Astrocyte of the cerebellum (primary cell): ENCODE data around the gene NKAIN1.

Source experiments
- DNase-seq: peaks from one replicate; pipeline ENCODE4 v3.0.0-alpha.2; 2011; ENCODE audit warnings: low read depth
- H3K4me3 ChIP-seq: 2 replicates; pipeline ENCODE4 v1.5.1; 2011; ENCODE audit warnings: mild to moderate bottlenecking, low read depth, low read length, moderate library complexity
- in situ Hi-C: cut with HindIII; loops from 2 replicates; pipeline ENCODE4 v1.10.0; 2017; ENCODE audit warnings: low sequenced_read_pairs
- TF ChIP-seq, protein P1 (sequence below): IDR thresholded peaks from 2 replicates; pipeline ENCODE4 v1.5.1; 2012; ENCODE audit warnings: low read length, low read depth, moderate library complexity, mild to moderate bottlenecking; ENCODE audit errors: missing control alignments

NKAIN1 gene

DNA sequence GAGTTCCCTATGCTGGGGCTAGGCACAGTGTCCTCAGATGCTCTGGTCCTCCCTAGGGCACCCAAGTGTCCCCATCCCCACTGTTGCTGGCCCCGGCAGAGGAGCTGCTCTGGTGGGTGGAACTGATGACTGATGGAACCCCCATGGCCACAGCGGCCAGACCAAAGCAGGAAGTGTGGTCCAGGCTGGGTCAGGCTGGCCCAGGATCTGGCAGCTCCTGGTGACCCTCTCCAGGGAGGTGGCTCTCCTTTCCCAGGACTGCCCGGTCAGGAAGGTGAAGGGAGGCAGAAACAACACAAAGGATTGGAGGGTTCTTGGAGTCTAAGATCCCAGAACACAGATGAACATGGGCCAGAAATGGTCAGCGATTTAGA, 1.1 kb downstream of the NKAIN1 start:
- no peak for DNase-seq
- TF ChIP-seq, protein P1, sequence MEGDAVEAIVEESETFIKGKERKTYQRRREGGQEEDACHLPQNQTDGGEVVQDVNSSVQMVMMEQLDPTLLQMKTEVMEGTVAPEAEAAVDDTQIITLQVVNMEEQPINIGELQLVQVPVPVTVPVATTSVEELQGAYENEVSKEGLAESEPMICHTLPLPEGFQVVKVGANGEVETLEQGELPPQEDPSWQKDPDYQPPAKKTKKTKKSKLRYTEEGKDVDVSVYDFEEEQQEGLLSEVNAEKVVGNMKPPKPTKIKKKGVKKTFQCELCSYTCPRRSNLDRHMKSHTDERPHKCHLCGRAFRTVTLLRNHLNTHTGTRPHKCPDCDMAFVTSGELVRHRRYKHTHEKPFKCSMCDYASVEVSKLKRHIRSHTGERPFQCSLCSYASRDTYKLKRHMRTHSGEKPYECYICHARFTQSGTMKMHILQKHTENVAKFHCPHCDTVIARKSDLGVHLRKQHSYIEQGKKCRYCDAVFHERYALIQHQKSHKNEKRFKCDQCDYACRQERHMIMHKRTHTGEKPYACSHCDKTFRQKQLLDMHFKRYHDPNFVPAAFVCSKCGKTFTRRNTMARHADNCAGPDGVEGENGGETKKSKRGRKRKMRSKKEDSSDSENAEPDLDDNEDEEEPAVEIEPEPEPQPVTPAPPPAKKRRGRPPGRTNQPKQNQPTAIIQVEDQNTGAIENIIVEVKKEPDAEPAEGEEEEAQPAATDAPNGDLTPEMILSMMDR: no peak
- H3K4me3 ChIP-seq: no peak overlapping the region
- in situ Hi-C loops: no loop called here

DNA sequence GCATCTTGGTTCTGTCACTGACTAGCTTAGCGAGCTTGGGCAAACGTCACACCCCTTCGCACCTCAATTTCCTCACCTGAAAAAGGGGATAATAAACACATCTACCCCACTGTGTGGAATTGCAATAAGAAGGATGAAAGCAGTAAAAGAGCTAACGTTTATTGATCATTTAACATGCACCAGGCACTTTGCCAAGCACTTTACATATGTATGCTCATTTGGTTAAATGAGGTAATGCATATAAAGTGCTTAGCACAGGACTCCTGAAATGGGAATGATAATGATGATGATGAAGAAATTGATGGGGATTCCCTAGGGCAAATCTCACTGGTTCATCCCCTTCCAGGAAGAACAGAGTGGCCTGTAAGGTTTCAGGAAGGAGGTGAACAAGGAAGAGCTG, 4.8 kb downstream of the NKAIN1 start:
- in situ Hi-C loops: no loop called here
- no peak for DNase-seq
- TF ChIP-seq, protein P1: no peak
- H3K4me3 ChIP-seq: no peak overlapping the region

DNA sequence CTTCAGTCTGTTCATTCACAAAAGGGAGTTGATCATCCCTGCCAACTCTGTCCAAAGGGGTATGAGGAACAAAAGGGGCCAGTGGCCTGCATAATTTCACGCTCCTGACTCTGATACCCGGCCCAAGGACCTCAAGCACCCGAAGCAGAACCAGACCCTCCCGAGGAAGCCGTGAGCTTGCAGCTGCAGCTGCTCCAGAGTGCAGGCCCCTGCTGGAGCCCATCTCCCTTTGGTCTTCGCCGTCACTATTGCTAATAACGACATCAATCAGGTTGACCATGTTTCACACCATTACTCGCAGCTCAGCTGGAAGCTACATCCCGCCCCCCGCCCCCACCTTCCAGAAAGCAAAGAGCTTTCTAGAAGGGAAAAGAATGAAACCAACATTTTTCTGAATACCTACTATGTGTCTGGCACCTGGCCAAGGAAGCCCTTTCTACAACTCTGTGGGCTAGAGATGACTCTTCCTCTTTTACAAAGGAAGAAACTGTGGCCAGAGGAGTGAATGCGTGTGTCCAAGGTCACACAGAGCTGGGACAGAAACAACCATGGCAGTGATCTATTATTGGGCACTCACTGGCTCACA, 5.5 kb downstream of the NKAIN1 start:
- H3K4me3 ChIP-seq: no peak overlapping the region
- TF ChIP-seq, protein P1: no peak
- in situ Hi-C loops: no loop called here
- no peak for DNase-seq

DNA sequence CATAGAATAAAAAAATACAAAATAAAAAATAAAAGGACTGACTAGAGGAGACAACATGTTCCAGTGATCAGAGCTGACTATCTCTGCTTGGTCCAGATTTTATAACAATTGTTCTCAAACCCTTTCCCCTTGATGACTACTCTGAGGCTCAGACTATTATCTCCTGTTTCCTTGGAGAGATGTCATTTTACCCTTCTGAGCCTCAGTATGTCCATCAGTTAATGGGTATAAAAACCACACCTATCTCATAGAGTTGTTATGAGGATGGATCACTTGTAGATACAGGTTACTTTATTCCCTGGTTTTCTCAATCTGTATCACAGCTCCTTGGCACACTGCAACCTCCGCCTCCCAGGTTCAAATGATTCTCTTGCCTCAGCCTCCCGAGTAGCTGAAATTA, 7.0 kb downstream of the NKAIN1 start:
- TF ChIP-seq, protein P1: no peak
- in situ Hi-C loops: no loop called here
- no peak overlapping the region for H3K4me3 ChIP-seq
- no peak for DNase-seq

DNA sequence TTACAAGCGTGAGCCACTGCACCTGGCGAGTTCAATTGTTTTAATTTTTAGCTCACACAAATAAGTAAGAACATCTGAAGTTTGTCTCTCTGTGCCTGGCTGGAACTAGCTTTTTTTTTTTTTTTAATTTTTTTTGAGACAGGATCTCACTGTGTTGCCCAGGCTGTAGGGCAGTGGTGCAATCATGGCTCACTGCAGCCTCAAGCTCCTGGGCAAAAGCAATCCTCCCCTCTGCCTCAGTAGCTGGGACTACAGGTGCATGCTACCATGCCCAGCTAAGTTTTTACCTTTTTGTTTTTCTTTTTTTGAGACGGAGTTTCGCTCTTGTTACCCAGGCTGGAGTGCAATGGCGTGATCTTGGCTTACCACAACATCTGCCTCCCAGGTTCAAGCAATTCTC, 7.9 kb downstream of the NKAIN1 start:
- in situ Hi-C loops: no loop called here
- TF ChIP-seq, protein P1: no peak
- no peak for DNase-seq
- no peak overlapping the region for H3K4me3 ChIP-seq

DNA sequence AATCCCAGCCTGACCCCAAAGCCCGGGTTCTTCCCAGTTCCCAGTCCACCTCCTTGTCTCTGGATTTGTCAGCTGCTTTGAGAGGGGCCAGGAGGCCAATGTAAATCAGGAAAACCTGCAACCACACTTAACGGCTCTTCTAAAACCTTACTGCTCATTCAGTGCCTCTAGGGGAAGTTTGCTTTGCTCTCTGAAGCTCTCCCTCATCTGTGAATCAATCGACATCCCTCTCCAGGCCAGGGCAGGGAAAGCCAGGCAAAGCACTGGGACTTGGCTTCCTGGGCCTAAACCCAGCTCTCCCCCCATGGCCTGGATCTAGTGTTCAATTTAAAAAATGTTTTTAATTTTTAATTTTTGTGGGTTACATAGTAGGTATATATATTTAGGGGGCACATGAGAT, 9.3 kb downstream of the NKAIN1 start:
- TF ChIP-seq, protein P1: no peak
- in situ Hi-C loops: no loop called here
- DNase-seq: no peak
- no peak overlapping the region for H3K4me3 ChIP-seq

DNA sequence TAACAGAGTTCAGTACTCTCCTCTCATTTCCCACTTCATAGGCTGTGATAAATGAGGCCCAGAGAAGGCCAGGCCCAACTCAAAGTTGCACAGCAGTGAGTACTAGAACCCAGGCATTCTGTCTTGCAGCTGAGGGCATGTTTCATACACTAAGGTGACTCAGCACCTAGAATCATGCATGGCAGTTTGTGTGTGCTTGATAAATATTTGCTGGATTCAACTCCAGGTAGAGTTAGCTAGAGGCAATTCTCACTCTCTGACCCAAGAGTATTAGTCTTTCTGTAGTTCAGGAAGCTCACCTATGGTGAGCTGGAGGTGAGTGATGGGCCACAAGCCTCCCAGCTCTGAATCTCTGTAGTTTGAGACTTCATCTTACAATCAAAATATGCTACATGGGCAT, 10.7 kb downstream of the NKAIN1 start:
- no peak overlapping the region for H3K4me3 ChIP-seq
- TF ChIP-seq, protein P1: no peak
- no peak for DNase-seq
- in situ Hi-C loops: no loop called here
